H1 (cell line): Measurements from ENCODE around the gene AIFM1. TPM values are rescaled to one million over a fixed set of nuclear protein-coding genes. Genes with fewer than 3 reads are reported as not detected.

Experiments
- CTCF ChIA-PET: fragments of 300-600 bp; sonication (Branson Sonifier 250); formaldehyde crosslinking; loops from one replicate; lab custom pipeline; 2021; ENCODE audit not compliant: partially characterized antibody; lab: Charles Lee
- POLR2A ChIA-PET: fragments of 300-600 bp; sonication (Branson Sonifier 250); formaldehyde crosslinking; loops from one replicate; lab custom pipeline; 2021; ENCODE audit warnings: inconsistent platforms; ENCODE audit not compliant: partially characterized antibody; lab: Charles Lee
- DNase-seq, 2 experiments: peaks; one replicate each; pipeline versions ENCODE4 v3.0.0 to v3.0.0-alpha.2; 2010 to 2022; ENCODE audit warnings: low spot score in 2 of 2, low read depth in 1 of 2, mixed read lengths in 1 of 2
- FAIRE-seq: peaks from 2 replicates; lab custom pipeline; 2011; peaks lifted over from hg19 to GRCh38; lab: Jason Lieb, UNC
- H2AFZ ChIP-seq: 2 replicates; pipeline ENCODE4 v1.8.1; 2012; ENCODE audit warnings: low read length, inconsistent platforms
- H2AK5ac ChIP-seq: 2 replicates; pipeline ENCODE4 v1.6.1; 2013; ENCODE audit warnings: low read depth, low read length
- H2BK120ac ChIP-seq: replicated peaks from 2 replicates; pipeline ENCODE3; 2013; ENCODE audit warnings: low read depth, low read length, inconsistent platforms
- H2BK12ac ChIP-seq: 2 replicates; pipeline ENCODE4 v1.6.1; 2013; ENCODE audit warnings: low read depth, low read length
- H2BK15ac ChIP-seq: 2 replicates; pipeline ENCODE4 v1.6.1; 2013; ENCODE audit warnings: low read length
- H2BK20ac ChIP-seq: 2 replicates; pipeline ENCODE4 v1.6.1; 2013; ENCODE audit warnings: low read length
- H2BK5ac ChIP-seq: 2 replicates; pipeline ENCODE4 v1.6.1; 2013; ENCODE audit warnings: low read depth, low read length
- H3K14ac ChIP-seq: 2 replicates; pipeline ENCODE4 v1.6.1; 2013; ENCODE audit warnings: inconsistent platforms; ENCODE audit not compliant: insufficient read length
- H3K18ac ChIP-seq: 2 replicates; pipeline ENCODE4 v1.6.1; 2013; ENCODE audit warnings: low read length; ENCODE audit errors: extremely low read depth
- H3K23ac ChIP-seq: 2 replicates; pipeline ENCODE4 v1.6.1; 2013; ENCODE audit warnings: inconsistent platforms; ENCODE audit not compliant: insufficient read length
- H3K23me2 ChIP-seq: 2 replicates; pipeline ENCODE4 v1.6.1; 2013; ENCODE audit warnings: low read depth, low read length
- H3K27ac ChIP-seq: 2 replicates; pipeline ENCODE4 v1.6.1; 2011; ENCODE audit warnings: low read depth, low read length, inconsistent platforms
- H3K27me3 ChIP-seq, 4 experiments: replicated peaks in 1 of 4; 1 replicate in 1 of 4; 2 replicates in 3 of 4; pipeline versions ENCODE4 v1.6.1 to v1.8.1; 2011 to 2013; ENCODE audit warnings: low read length in 3 of 4, mild to moderate bottlenecking in 3 of 4, inconsistent platforms in 2 of 4, mixed read lengths in 2 of 4, moderate library complexity in 1 of 4; ENCODE audit not compliant: control insufficient read depth in 3 of 4, insufficient read depth in 3 of 4; ENCODE audit errors: extremely low read depth in 1 of 4
- H3K36me3 ChIP-seq, 4 experiments: 2 replicates each; pipeline versions ENCODE4 v1.6.1 to v1.8.1; 2011 to 2013; ENCODE audit warnings: mild to moderate bottlenecking in 4 of 4, low read length in 3 of 4, moderate library complexity in 2 of 4, control low read depth in 1 of 4, inconsistent platforms in 1 of 4; ENCODE audit not compliant: insufficient read depth in 4 of 4, control insufficient read depth in 2 of 4
- H3K4ac ChIP-seq: replicated peaks from 2 replicates; pipeline ENCODE3; 2013; ENCODE audit warnings: low read length, low read depth, mixed read lengths, inconsistent platforms; ENCODE audit not compliant: insufficient read length
- H3K4me1 ChIP-seq, 4 experiments: replicated peaks in 1 of 4; 1 replicate in 1 of 4; 2 replicates in 3 of 4; pipeline versions ENCODE4 v1.6.1 to v1.8.1; 2011 to 2013; ENCODE audit warnings: low read length in 3 of 4, inconsistent platforms in 2 of 4, mixed read lengths in 1 of 4; ENCODE audit not compliant: insufficient read depth in 4 of 4, control insufficient read depth in 3 of 4
- H3K4me2 ChIP-seq, 2 experiments: 2 replicates each; pipeline versions ENCODE4 v1.6.1 to v1.8.1; 2011 to 2013; ENCODE audit warnings: low read depth in 2 of 2, low read length in 2 of 2, control low read depth in 1 of 2, inconsistent platforms in 1 of 2, mild to moderate bottlenecking in 1 of 2; ENCODE audit not compliant: insufficient read depth in 1 of 2
- H3K4me3 ChIP-seq, 4 experiments: fragments of 200-600, 300-600 bp in 1 of 4; sonication (generic), shearing (Covaris generic), sonication (Bioruptor Twin) in 1 of 4; 2 replicates each; pipeline versions ENCODE4 v1.5.1 to v1.8.1; 2011 to 2016; ENCODE audit warnings: low read length in 4 of 4, low read depth in 3 of 4, control low read depth in 2 of 4, inconsistent platforms in 2 of 4, mild to moderate bottlenecking in 2 of 4, mixed read lengths in 1 of 4, moderate library complexity in 1 of 4; ENCODE audit not compliant: insufficient read depth in 2 of 4; ENCODE audit errors: extremely low read depth in 1 of 4
- H3K56ac ChIP-seq: replicated peaks from 2 replicates; pipeline ENCODE3; 2013; ENCODE audit warnings: low read depth, mild to moderate bottlenecking, mixed read lengths, low read length, inconsistent platforms; ENCODE audit not compliant: insufficient read length
- H3K79me1 ChIP-seq: 2 replicates; pipeline ENCODE4 v1.6.1; 2013; ENCODE audit warnings: low read depth, low read length, control low read depth
- H3K79me2 ChIP-seq, 2 experiments: 2 replicates each; pipeline versions ENCODE4 v1.6.1 to v1.8.1; 2012 to 2013; ENCODE audit warnings: low read length in 2 of 2, mild to moderate bottlenecking in 2 of 2, inconsistent platforms in 1 of 2; ENCODE audit not compliant: insufficient read depth in 2 of 2, control insufficient read depth in 1 of 2
- H3K9ac ChIP-seq, 4 experiments: replicated peaks in 1 of 4; 1 replicate in 1 of 4; 2 replicates in 3 of 4; pipeline versions ENCODE4 v1.6.1 to v1.8.1; 2011 to 2013; ENCODE audit warnings: low read depth in 3 of 4, low read length in 3 of 4, control low read depth in 2 of 4, mild to moderate bottlenecking in 2 of 4, moderate library complexity in 2 of 4, inconsistent platforms in 1 of 4; ENCODE audit errors: extremely low read depth in 1 of 4
- H3K9me3 ChIP-seq, 2 experiments: 2 replicates each; pipeline versions ENCODE4 v1.6.1 to v1.8.1; 2012 to 2013; ENCODE audit warnings: mild to moderate bottlenecking in 2 of 2, moderate library complexity in 2 of 2, control low read depth in 1 of 2, inconsistent platforms in 1 of 2, low read depth in 1 of 2, low read length in 1 of 2, mixed read lengths in 1 of 2; ENCODE audit not compliant: insufficient read depth in 2 of 2
- H4K20me1 ChIP-seq, 2 experiments: replicated peaks in 1 of 2; 2 replicates each; pipeline versions ENCODE3 to v1.8.1; 2011 to 2013; ENCODE audit warnings: inconsistent platforms in 2 of 2, low read length in 2 of 2, mild to moderate bottlenecking in 1 of 2; ENCODE audit not compliant: insufficient read depth in 2 of 2, control insufficient read depth in 1 of 2
- H4K5ac ChIP-seq: 2 replicates; pipeline ENCODE4 v1.6.1; 2013; ENCODE audit warnings: low read length, low read depth, mixed read lengths, inconsistent platforms; ENCODE audit not compliant: insufficient read length
- H4K8ac ChIP-seq: 2 replicates; pipeline ENCODE4 v1.8.0; 2013; ENCODE audit warnings: mild to moderate bottlenecking, moderate library complexity, low read length, inconsistent platforms; ENCODE audit not compliant: insufficient read depth; ENCODE audit errors: extremely low read depth
- H4K91ac ChIP-seq: replicated peaks from 2 replicates; pipeline ENCODE3; 2013; ENCODE audit warnings: low read length, mixed read lengths, inconsistent platforms; ENCODE audit not compliant: insufficient read length
- CTBP2 ChIP-seq: IDR thresholded peaks from 2 replicates; pipeline ENCODE4 v1.7.0; 2011; ENCODE audit warnings: borderline replicate concordance, mild to moderate bottlenecking, moderate library complexity, mixed read lengths, low read length; ENCODE audit not compliant: insufficient read depth, insufficient read length
- CTCF ChIP-seq, 3 experiments: IDR thresholded peaks; 1 replicate in 2 of 3; 2 replicates in 1 of 3; pipeline versions ENCODE4 v1.5.1 to v1.6.1; 2011; ENCODE audit warnings: low read length in 3 of 3, mild to moderate bottlenecking in 3 of 3, inconsistent platforms in 2 of 3, low read depth in 1 of 3, moderate library complexity in 1 of 3; ENCODE audit not compliant: insufficient read depth in 1 of 3; ENCODE audit errors: control extremely low read depth in 1 of 3
- WGBS, 2 experiments: shearing (Covaris generic) in 1 of 2; methylation state at CpG; one replicate each; pipeline versions ENCODE4 v1.1.6 to v1.1.7; 2013 to 2015; ENCODE audit warnings: low lambda C conversion rate in 2 of 2, mixed read lengths in 2 of 2, inconsistent platforms in 1 of 2, low coverage in 1 of 2, missing lambda C conversion rate in 1 of 2; ENCODE audit not compliant: insufficient replicate concordance in 2 of 2, insufficient coverage in 1 of 2, insufficient read length in 1 of 2; ENCODE audit errors: extremely low coverage in 1 of 2, missing lambda C conversion rate in 1 of 2; 5-methylcytosine and 5-hydroxymethylcytosine counted together
- polyA plus RNA-seq, 7 experiments: library from polyadenylated mRNA; depleted of rRNA in 3 of 7; stranded (reverse) in 5 of 7; unstranded in 2 of 7; fragments of >200 nt in 5 of 7; fragments of 200-250 nt in 2 of 7; gene quantifications; 1 replicate in 5 of 7; 2 replicates in 1 of 7; 4 replicates in 1 of 7; pipeline versions ENCODE4 v1.2.1 to v1.2.3, GENCODE V29; 2011 to 2013; ENCODE audit warnings: missing spikeins in 2 of 7, mixed read lengths in 2 of 7
- total RNA-seq: library from RNA; stranded (reverse); fragmentation: NEBNext Ultra II Directional; extraction: Animal tissue kit (Norgen Biotek cat#: 25700); gene quantifications from 2 replicates; pipeline ENCODE4 v1.2.1, GENCODE V29; 2021

Gene AIFM1
- total and polyA plus RNA-seq, 2 of the 8 experiments (the other 6 are each of a cell fraction or from before 2014, with no cell fraction given): 34.1 to 55.4 TPM

DNA sequence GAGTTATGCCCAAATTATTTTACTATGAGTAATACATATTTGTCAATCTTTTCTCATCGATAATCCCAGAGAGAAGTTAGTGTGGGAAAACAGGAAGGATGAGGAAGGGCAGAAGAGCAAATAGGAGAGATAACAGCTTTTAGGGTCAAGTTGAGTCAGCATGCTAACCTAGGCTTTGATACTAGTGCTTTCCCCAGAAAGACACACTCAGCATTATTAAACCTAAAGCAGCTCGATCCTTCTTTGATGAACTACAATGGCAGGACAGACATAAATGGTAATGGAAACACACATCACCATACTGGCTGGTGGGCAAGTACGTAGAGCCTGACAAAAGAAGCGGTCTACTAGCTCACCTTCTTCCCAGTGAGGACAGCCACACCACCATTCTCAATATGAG lies 20.5 kb downstream of the AIFM1 start:
- H4K91ac ChIP-seq: no peak overlapping the region
- no peaks in the 10 kb centered on the region for H3K27me3 ChIP-seq
- ChIA-PET POLR2A (no interaction called here), CTCF (interaction anchor here (0.6 to 1.3 kb wide), 2 partner anchors 23 to 87 kb away, joined by 3 to 5 read pairs; no protein-coding TSS in a partner anchor)
- no peaks in the 10 kb centered on the region for H3K79me2 ChIP-seq
- no peak overlapping the region for H4K5ac ChIP-seq
- no peak for TF ChIP-seq CTCF (IDR thresholded peaks at IDR 0.05; ENCODE audit: control extremely low read depth in 1 of 3, insufficient read depth in 1 of 3, low read depth in 1 of 3, low read length in 3 of 3)
- TF ChIP-seq CTBP2: no peak
- H3K9me3 ChIP-seq: no peaks in the 10 kb centered on the region
- FAIRE-seq (no peak), DNase-seq (no peak)
- no peak overlapping the region for H2BK15ac ChIP-seq
- H3K27ac ChIP-seq: no peak overlapping the region
- H2BK5ac ChIP-seq: no peak overlapping the region
- H3K36me3 ChIP-seq: peaks cover 0 to 22% (median 10%) of the 10 kb centered on the region in 4 experiments; a peak in 5 of 8 replicates
- H3K56ac ChIP-seq: no peak overlapping the region
- H3K4me3 ChIP-seq: no peak overlapping the region
- no peak overlapping the region for H3K18ac ChIP-seq
- no peak overlapping the region for H3K14ac ChIP-seq
- no peak overlapping the region for H3K4me2 ChIP-seq
- H3K4ac ChIP-seq: no peak overlapping the region
- no peak overlapping the region for H2BK20ac ChIP-seq
- H2AK5ac ChIP-seq: no peak overlapping the region
- H3K4me1 ChIP-seq: no peaks in the 10 kb centered on the region; a peak in 2 of 7 replicates
- no peak overlapping the region for H4K8ac ChIP-seq
- no peaks in the 10 kb centered on the region for H3K79me1 ChIP-seq
- H3K23me2 ChIP-seq: no peaks in the 10 kb centered on the region
- H2BK120ac ChIP-seq: no peak overlapping the region
- WGBS, 2 experiments: 94% methylated on average over 4 of the region's 4 CpGs; no CpG with 5 or more reads in 1 of the 2 experiments
- H2BK12ac ChIP-seq: no peak overlapping the region
- H3K9ac ChIP-seq: no peak overlapping the region
- no peak overlapping the region for H2AFZ ChIP-seq
- no peak overlapping the region for H3K23ac ChIP-seq
- H4K20me1 ChIP-seq: peaks cover 0 to 2% of the 10 kb centered on the region in 2 experiments
